T-helper 2 cell treated with Interferon-gamma antibody and Interleukin-4, amounts not matched to agents 5 μg/mL and 100 μg/mL, for 36 hours (primary cell): ENCODE data around the gene DPP3.
"Not testable (repeated sequence)": the region's sequence is repeated elsewhere in the genome, so short reads cannot be mapped to it uniquely, and the experiment has no call there.

Source experiments
- DNase-seq: peaks from one replicate; pipeline ENCODE4 v3.0.0; 2021; ENCODE audit warnings: low spot score
- H3K27ac Mint-ChIP-seq: one replicate; pipeline ENCODE4 v1.8.0; 2021; ENCODE audit warnings: mild to moderate bottlenecking, mixed read lengths
- H3K27me3 Mint-ChIP-seq: one replicate; pipeline ENCODE4 v1.8.0; 2021; ENCODE audit warnings: low read depth, mixed read lengths
- H3K36me3 Mint-ChIP-seq: one replicate; pipeline ENCODE4 v1.8.0; 2021; ENCODE audit warnings: low read depth, mixed read lengths
- H3K4me1 Mint-ChIP-seq: one replicate; pipeline ENCODE4 v1.8.0; 2021; ENCODE audit warnings: low read depth, mixed read lengths
- H3K4me3 Mint-ChIP-seq: one replicate; pipeline ENCODE4 v1.8.0; 2022; ENCODE audit warnings: mild to moderate bottlenecking, moderate library complexity, mixed read lengths
- H3K9me3 Mint-ChIP-seq: one replicate; pipeline ENCODE4 v1.8.0; 2021; ENCODE audit warnings: mixed read lengths

Gene DPP3

GRCh38 chr11:66510990-66511339 lies 30.7 kb downstream of the DPP3 start:
- H3K9me3 Mint-ChIP-seq: no peaks in the 10 kb centered on the region
- peak overlapping the region; percentile 65 for H3K27ac Mint-ChIP-seq
- DNase-seq: no peak
- peak overlapping the region; percentile 94 for H3K4me3 Mint-ChIP-seq
- no peaks in the 10 kb centered on the region for H3K27me3 Mint-ChIP-seq
- peaks cover 8% of the 10 kb centered on the region for H3K4me1 Mint-ChIP-seq
- peaks cover 12% of the 10 kb centered on the region for H3K36me3 Mint-ChIP-seq

GRCh38 chr11:66523611-66524010 lies 43.4 kb downstream of the DPP3 start:
- no peak for DNase-seq
- peaks cover 9% of the 10 kb centered on the region for H3K36me3 Mint-ChIP-seq
- H3K27ac Mint-ChIP-seq: no peak overlapping the region
- H3K9me3 Mint-ChIP-seq: no peaks in the 10 kb centered on the region
- no peaks in the 10 kb centered on the region for H3K4me1 Mint-ChIP-seq
- H3K27me3 Mint-ChIP-seq: no peaks in the 10 kb centered on the region
- no peak overlapping the region for H3K4me3 Mint-ChIP-seq

DNA sequence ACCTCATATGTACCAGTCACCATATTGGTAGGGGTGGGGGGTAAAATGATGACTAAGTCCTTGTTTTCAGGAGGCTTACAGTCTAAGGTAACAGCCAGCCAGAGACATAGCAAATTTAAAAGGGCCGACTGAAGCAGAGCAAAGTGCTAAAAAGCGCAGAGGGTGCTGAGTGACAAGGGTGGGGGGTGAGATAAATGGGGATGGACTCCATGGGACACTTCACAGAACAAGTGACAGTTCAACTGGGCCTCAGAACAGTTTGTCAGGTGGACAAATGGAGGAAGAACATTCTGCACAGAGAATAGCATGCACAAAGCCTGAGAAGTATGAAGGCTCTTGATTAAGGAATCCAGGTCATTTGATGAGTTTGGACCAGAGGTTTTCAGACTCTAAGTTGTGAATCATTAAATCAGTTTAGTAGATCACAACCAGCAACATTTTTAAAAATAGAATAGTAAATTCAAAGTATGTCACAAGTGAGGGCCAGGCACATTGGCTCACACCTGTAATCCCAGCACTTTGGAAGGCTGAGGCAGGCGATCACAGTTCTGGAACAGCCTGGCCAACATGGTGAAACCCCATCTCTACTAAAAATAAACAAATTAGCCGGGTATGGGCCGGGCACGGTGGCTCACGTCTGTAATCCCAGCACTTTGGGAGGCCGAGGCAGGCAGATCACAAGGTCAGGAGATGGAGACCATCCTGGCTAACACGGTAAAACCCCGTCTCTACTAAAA lies 44.2 kb downstream of the DPP3 start:
- Mint-ChIP-seq H3K4me1 (no peaks in the 10 kb centered on the region), H3K27me3 (no peaks in the 10 kb centered on the region), H3K9me3 (no peaks in the 10 kb centered on the region), H3K36me3 (peaks cover 9% of the 10 kb centered on the region), H3K4me3 (no peak overlapping the region), H3K27ac (no peak overlapping the region)
- DNase-seq: no peak

- Mint-ChIP-seq H3K27me3 (no peaks in the 10 kb centered on the region), H3K27ac (no peak overlapping the region), H3K36me3 (peaks cover 2% of the 10 kb centered on the region), H3K9me3 (no peaks in the 10 kb centered on the region), H3K4me1 (no peaks in the 10 kb centered on the region), H3K4me3 (no peak overlapping the region)
- DNase-seq: no peak
Measured at GRCh38 chr11:66529069-66529468, 48.8 kb downstream of the DPP3 start.

- Mint-ChIP-seq H3K36me3 (peaks cover 2% of the 10 kb centered on the region), H3K9me3 (no peaks in the 10 kb centered on the region), H3K4me1 (no peaks in the 10 kb centered on the region), H3K27me3 (no peaks in the 10 kb centered on the region), H3K4me3 (no peak overlapping the region), H3K27ac (no peak overlapping the region)
- DNase-seq: no peak
Measured at GRCh38 chr11:66529655-66530054, 49.4 kb downstream of the DPP3 start.

DNA sequence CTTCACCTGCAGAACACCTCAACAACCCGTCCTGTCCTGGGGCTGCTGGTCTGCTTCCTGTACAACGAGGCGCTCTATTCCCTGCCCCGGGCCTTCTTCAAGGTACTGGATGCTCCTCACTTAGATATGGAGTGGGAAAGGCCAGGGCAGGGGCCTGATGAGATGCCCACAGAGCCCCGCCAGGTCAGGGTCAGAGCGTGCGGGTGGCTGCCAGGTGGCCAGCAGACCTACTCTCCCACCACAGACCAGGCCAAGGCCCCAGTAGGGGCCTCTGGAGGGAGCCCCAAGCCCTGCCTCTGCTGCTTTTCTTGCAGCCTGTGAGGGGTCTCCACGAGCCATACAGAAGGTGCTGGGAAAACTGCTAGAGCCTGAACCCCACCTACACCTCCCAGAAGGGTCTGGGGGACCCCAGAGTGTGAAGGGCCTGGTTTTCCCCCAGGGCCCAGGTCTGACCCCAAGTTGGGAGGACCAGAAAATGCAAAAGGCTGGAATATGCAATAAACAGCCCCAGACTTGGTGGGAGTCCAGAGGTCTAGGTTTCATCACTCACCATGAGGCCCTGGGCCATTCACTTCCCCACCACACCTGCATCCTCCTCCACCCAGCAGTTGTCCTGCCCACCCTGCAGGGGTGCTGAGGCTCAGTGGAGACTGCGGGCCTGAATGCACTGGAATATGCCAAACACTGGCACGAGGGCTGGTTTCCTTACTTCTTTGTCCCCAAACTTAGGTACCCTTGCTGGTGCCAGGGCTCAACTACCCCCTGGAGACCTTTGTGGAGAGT lies 50.9 kb downstream of the DPP3 start:
- Mint-ChIP-seq H3K4me3 (no peak overlapping the region), H3K27ac (no peak overlapping the region), H3K36me3 (peaks cover 9% of the 10 kb centered on the region), H3K4me1 (no peaks in the 10 kb centered on the region), H3K27me3 (no peaks in the 10 kb centered on the region), H3K9me3 (no peaks in the 10 kb centered on the region)
- no peak for DNase-seq

DNA sequence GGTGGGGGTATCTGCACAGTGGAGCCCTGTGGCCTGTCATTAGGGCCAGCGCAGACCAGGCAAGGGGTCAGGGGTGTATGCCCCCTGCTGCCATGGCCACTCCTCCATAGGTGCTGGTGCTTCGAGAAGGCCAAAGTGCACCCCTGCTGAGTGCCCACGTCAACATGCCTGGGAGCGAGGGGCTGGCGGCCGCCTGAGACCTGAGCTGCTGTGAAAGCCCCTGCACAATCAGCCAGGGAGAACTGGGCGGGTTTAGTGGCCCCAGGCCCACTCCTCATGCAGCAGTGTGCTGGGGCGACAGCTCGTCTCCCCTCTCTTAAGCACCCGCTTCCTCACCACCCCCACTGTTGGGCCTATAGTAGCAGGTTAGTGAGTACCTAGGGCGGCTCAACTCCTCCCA lies 51.6 kb downstream of the DPP3 start:
- no peaks in the 10 kb centered on the region for H3K27me3 Mint-ChIP-seq
- H3K4me3 Mint-ChIP-seq: no peak overlapping the region
- no peak for DNase-seq
- no peaks in the 10 kb centered on the region for H3K4me1 Mint-ChIP-seq
- no peak overlapping the region for H3K27ac Mint-ChIP-seq
- peaks cover 9% of the 10 kb centered on the region for H3K36me3 Mint-ChIP-seq
- H3K9me3 Mint-ChIP-seq: no peaks in the 10 kb centered on the region

DNA sequence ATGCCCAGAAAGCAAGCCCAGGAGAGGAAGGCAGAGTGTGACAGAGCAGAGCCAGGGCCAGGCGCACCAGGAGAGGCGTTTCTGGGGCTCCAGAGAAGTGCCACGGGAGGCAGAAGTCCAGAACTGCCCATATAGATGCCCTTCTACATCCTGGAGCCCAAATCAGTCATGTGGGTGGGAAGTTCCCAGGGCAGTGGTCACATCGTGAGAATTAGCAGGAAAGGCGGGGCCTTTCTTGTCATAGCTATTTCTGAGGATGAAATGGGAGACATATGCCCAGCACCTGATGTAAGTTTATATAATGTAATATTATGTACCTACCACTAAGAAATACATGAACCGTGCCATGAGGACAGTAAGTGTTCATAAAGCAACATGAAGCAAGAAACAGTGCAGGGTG lies 52.5 kb downstream of the DPP3 start:
- Mint-ChIP-seq H3K27ac (no peak overlapping the region), H3K4me1 (no peaks in the 10 kb centered on the region), H3K4me3 (no peak overlapping the region), H3K9me3 (no peaks in the 10 kb centered on the region), H3K36me3 (peaks cover 11% of the 10 kb centered on the region), H3K27me3 (no peaks in the 10 kb centered on the region)
- no peak for DNase-seq

- H3K4me3 Mint-ChIP-seq: no peak overlapping the region
- no peak for DNase-seq
- peaks cover 36% of the 10 kb centered on the region for H3K36me3 Mint-ChIP-seq
- no peaks in the 10 kb centered on the region for H3K9me3 Mint-ChIP-seq
- H3K27me3 Mint-ChIP-seq: no peaks in the 10 kb centered on the region
- H3K27ac Mint-ChIP-seq: no peak overlapping the region
- H3K4me1 Mint-ChIP-seq: peaks cover 5% of the 10 kb centered on the region
Measured at GRCh38 chr11:66539170-66539869, 59.1 kb downstream of the DPP3 start.

GRCh38 chr11:66539870-66540213 lies 59.6 kb downstream of the DPP3 start:
- Mint-ChIP-seq H3K36me3 (peaks cover 36% of the 10 kb centered on the region), H3K4me1 (peaks cover 7% of the 10 kb centered on the region), H3K27ac (no peak overlapping the region), H3K27me3 (no peaks in the 10 kb centered on the region), H3K9me3 (no peaks in the 10 kb centered on the region), H3K4me3 (no peak overlapping the region)
- DNase-seq: no peak

- not testable (repeated sequence) for H3K27ac Mint-ChIP-seq, H3K4me1 Mint-ChIP-seq, H3K27me3 Mint-ChIP-seq, H3K4me3 Mint-ChIP-seq, DNase-seq, H3K9me3 Mint-ChIP-seq
- H3K36me3 Mint-ChIP-seq: peaks cover 32% of the 10 kb centered on the region
Measured at GRCh38 chr11:66540598-66540997, 60.4 kb downstream of the DPP3 start.

- Mint-ChIP-seq H3K4me3 (no peak overlapping the region), H3K9me3 (no peaks in the 10 kb centered on the region), H3K36me3 (peaks cover 29% of the 10 kb centered on the region), H3K4me1 (peaks cover 9% of the 10 kb centered on the region), H3K27ac (no peak overlapping the region), H3K27me3 (no peaks in the 10 kb centered on the region)
- no peak for DNase-seq
Measured at GRCh38 chr11:66541892-66542291, 61.7 kb downstream of the DPP3 start.

DNA sequence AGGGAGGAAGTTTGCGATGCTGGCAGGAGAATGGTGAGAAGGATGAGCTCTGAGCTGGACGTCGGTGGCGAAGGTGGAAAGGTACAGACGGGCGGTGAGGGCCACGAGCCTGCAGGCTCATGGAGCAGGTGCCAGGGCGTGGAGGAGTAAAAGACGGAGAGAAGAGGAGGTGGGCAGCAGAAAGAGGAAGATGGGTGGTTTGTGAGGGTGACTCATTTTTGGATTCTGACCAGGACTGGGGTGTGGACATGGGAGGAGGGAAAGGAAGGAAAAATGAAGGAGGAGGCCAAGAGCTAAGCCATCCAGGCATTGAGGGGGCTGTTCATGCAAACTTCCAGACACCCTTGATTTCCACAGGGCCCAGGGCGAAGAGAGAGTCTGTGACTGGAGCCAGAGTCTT lies 62.1 kb downstream of the DPP3 start:
- Mint-ChIP-seq H3K4me1 (peaks cover 9% of the 10 kb centered on the region), H3K9me3 (no peaks in the 10 kb centered on the region), H3K27me3 (no peaks in the 10 kb centered on the region), H3K36me3 (peaks cover 27% of the 10 kb centered on the region), H3K27ac (peak overlapping the region; percentile 51), H3K4me3 (peak overlapping the region; percentile 8)
- DNase-seq: no peak
